Effector memory CD8-positive, alpha-beta T cell (primary cell): ENCODE data around the gene SUN2.
A peak's percentile ranks its signal among the peaks of the same experiment; 100 is the strongest.

ENCODE experiments used
- ATAC-seq: fragments of 150-1000 bp; cut with Tn5 transposase; replicated peaks from 2 replicates; pipeline ENCODE4 v1.10.0; 2021; ENCODE audit warnings: mild to moderate bottlenecking, moderate library complexity
- DNase-seq, 3 experiments: peaks; one replicate each; pipeline ENCODE4 v3.0.0; 2021
- H3K27ac Mint-ChIP-seq, 2 donors: one replicate each; pipeline ENCODE4 v1.8.0; 2022; ENCODE audit warnings: mild to moderate bottlenecking in 2 of 2, mixed read lengths in 2 of 2, moderate library complexity in 2 of 2
- H3K27me3 Mint-ChIP-seq, 2 donors: one replicate each; pipeline ENCODE4 v1.8.0; 2022; ENCODE audit warnings: mixed read lengths in 2 of 2
- H3K36me3 Mint-ChIP-seq: one replicate; pipeline ENCODE4 v1.8.0; 2022; ENCODE audit warnings: mild to moderate bottlenecking, moderate library complexity, mixed read lengths; ENCODE audit not compliant: insufficient read depth
- H3K4me1 Mint-ChIP-seq, 2 donors: one replicate each; pipeline ENCODE4 v1.8.0; 2022; ENCODE audit warnings: low read depth in 2 of 2, mixed read lengths in 2 of 2
- H3K4me3 Mint-ChIP-seq, 2 donors: one replicate each; pipeline ENCODE4 v1.8.0; 2022; ENCODE audit warnings: mild to moderate bottlenecking in 2 of 2, mixed read lengths in 2 of 2, moderate library complexity in 2 of 2
- H3K9me3 Mint-ChIP-seq, 2 donors: one replicate each; pipeline ENCODE4 v1.8.0; 2022; ENCODE audit warnings: mixed read lengths in 2 of 2

SUN2 gene

GRCh38 chr22:38788846-38789245 lies 33.0 kb upstream of the SUN2 start:
- no peak for DNase-seq
- no peak for ATAC-seq
- Mint-ChIP-seq H3K9me3 (no peaks in the 10 kb centered on the region), H3K4me1 (peaks cover 7 to 9% of the 10 kb centered on the region in 2 donors), H3K36me3 (peaks cover 3% of the 10 kb centered on the region), H3K4me3 (no peak overlapping the region), H3K27me3 (no peaks in the 10 kb centered on the region), H3K27ac (no peak overlapping the region)

GRCh38 chr22:38788021-38788816 lies 32.4 kb upstream of the SUN2 start:
- ATAC-seq (no peak), DNase-seq (no peak)
- peaks cover 7 to 9% of the 10 kb centered on the region in 2 donors for H3K4me1 Mint-ChIP-seq
- no peak overlapping the region for H3K27ac Mint-ChIP-seq
- no peaks in the 10 kb centered on the region for H3K9me3 Mint-ChIP-seq
- H3K36me3 Mint-ChIP-seq: peaks cover 3% of the 10 kb centered on the region
- no peaks in the 10 kb centered on the region for H3K27me3 Mint-ChIP-seq
- H3K4me3 Mint-ChIP-seq: no peak overlapping the region

DNA sequence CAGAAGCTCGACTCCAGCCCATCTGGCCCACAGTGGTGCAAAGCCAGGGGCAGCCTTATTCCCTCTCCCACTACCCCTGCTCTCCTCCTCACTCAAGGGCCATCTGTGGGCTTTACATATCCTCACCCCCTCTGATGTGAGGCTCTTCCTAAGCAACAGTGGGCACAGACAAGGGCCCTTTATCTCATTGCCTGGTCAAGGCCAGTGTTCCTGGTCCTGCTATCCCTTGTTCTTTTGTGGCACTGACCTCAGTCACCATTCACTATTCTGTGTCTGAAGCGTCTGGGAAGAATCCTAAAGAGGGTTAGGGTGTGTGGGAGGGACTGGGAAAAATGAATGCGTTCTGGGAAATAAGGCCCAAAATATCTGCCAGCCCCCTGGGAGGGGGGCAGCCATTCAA lies 30.8 kb upstream of the SUN2 start:
- peaks cover 5 to 7% of the 10 kb centered on the region in 2 donors for H3K4me1 Mint-ChIP-seq
- no peak overlapping the region for H3K27ac Mint-ChIP-seq
- H3K9me3 Mint-ChIP-seq: no peaks in the 10 kb centered on the region
- ATAC-seq (no peak), DNase-seq (no peak)
- no peak overlapping the region for H3K4me3 Mint-ChIP-seq
- H3K27me3 Mint-ChIP-seq: no peaks in the 10 kb centered on the region
- peaks cover under 1% of the 10 kb centered on the region for H3K36me3 Mint-ChIP-seq

GRCh38 chr22:38784856-38785255 lies 29.1 kb upstream of the SUN2 start:
- DNase-seq (no peak), ATAC-seq (no peak)
- Mint-ChIP-seq H3K27me3 (no peaks in the 10 kb centered on the region), H3K36me3 (peaks cover 3% of the 10 kb centered on the region), H3K4me1 (peaks cover 5 to 7% of the 10 kb centered on the region in 2 donors), H3K4me3 (no peak overlapping the region), H3K27ac (no peak overlapping the region), H3K9me3 (no peaks in the 10 kb centered on the region)

DNA sequence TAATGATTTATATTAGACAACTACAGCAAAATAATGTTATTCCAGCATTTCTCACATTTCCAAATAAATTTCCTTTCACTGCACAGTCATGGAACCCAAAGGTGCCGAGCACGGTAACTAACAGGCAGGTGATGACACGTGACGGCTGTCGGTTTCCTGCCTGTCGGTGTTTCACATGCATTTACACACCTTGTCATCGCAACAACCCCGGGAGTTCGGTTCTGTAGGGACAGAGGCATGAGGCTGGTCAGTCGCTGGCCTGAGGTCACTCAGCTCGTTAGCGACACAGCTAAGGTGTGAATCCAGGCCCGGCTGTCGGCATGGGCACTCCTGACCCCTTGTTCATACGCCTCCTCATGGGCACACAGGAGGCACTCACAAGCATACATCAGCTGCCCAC lies 28.2 kb upstream of the SUN2 start:
- Mint-ChIP-seq H3K27ac (no peak overlapping the region), H3K4me1 (peaks cover 5 to 7% of the 10 kb centered on the region in 2 donors), H3K4me3 (no peak overlapping the region), H3K27me3 (no peaks in the 10 kb centered on the region), H3K36me3 (peaks cover 3% of the 10 kb centered on the region), H3K9me3 (no peaks in the 10 kb centered on the region)
- ATAC-seq: no peak
- DNase-seq: no peak

GRCh38 chr22:38783095-38783615 lies 27.4 kb upstream of the SUN2 start:
- no peak for DNase-seq
- ATAC-seq: no peak
- Mint-ChIP-seq H3K36me3 (peaks cover 3% of the 10 kb centered on the region), H3K27me3 (no peaks in the 10 kb centered on the region), H3K9me3 (no peaks in the 10 kb centered on the region), H3K4me3 (no peak overlapping the region), H3K27ac (peak overlapping the region in 1 of 2 donors; percentile 35), H3K4me1 (peaks cover 5 to 7% of the 10 kb centered on the region in 2 donors)

GRCh38 chr22:38782402-38783094 lies 26.8 kb upstream of the SUN2 start:
- DNase-seq (no peak), ATAC-seq (no peak)
- no peaks in the 10 kb centered on the region for H3K27me3 Mint-ChIP-seq
- no peaks in the 10 kb centered on the region for H3K9me3 Mint-ChIP-seq
- H3K4me3 Mint-ChIP-seq: no peak overlapping the region
- peak overlapping the region; percentile 16 to 35 for H3K27ac Mint-ChIP-seq
- H3K4me1 Mint-ChIP-seq: peaks cover 5 to 7% of the 10 kb centered on the region in 2 donors
- H3K36me3 Mint-ChIP-seq: peaks cover 3% of the 10 kb centered on the region

GRCh38 chr22:38781033-38781432 lies 25.2 kb upstream of the SUN2 start:
- no peak for ATAC-seq
- no peak overlapping the region for H3K4me3 Mint-ChIP-seq
- no peak for DNase-seq
- H3K27me3 Mint-ChIP-seq: no peaks in the 10 kb centered on the region
- H3K27ac Mint-ChIP-seq: no peak overlapping the region
- peaks cover 7% of the 10 kb centered on the region in 2 donors for H3K4me1 Mint-ChIP-seq
- no peaks in the 10 kb centered on the region for H3K9me3 Mint-ChIP-seq
- peaks cover 3% of the 10 kb centered on the region for H3K36me3 Mint-ChIP-seq

DNA sequence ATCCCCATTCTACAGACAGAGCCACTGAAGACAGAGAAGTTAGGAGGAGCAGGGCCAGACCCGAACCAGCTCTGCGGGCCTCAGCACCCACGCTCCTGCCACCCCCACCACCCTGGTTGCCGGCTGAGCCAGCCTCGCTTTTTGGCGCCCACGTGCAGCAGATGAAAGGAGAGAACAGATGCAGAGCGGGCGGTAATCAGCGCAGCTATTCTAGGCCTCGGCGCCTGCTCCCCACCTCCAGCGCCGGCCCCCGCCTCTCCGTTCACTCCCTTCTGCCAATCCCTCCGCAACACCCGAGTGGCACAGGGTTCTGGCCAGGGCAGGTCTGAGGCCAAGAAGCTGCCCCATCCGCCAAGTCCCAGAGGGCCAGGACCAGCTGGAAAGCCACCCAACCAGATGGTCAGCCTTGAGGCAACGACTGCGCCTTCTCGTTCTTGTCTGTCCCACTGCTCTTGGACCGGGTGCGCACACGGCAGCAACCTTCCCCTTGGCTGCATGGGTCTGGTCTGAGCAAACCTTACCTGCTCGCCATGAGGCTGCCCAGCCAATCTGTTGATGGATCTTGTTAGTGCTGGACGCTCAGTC lies 21.4 kb upstream of the SUN2 start:
- no peak for ATAC-seq
- H3K27me3 Mint-ChIP-seq: no peaks in the 10 kb centered on the region
- no peak for DNase-seq
- no peak overlapping the region for H3K27ac Mint-ChIP-seq
- peaks cover 0 to 7% of the 10 kb centered on the region in 2 donors for H3K4me1 Mint-ChIP-seq
- no peak overlapping the region for H3K4me3 Mint-ChIP-seq
- no peaks in the 10 kb centered on the region for H3K9me3 Mint-ChIP-seq
- peaks cover 3% of the 10 kb centered on the region for H3K36me3 Mint-ChIP-seq

DNA sequence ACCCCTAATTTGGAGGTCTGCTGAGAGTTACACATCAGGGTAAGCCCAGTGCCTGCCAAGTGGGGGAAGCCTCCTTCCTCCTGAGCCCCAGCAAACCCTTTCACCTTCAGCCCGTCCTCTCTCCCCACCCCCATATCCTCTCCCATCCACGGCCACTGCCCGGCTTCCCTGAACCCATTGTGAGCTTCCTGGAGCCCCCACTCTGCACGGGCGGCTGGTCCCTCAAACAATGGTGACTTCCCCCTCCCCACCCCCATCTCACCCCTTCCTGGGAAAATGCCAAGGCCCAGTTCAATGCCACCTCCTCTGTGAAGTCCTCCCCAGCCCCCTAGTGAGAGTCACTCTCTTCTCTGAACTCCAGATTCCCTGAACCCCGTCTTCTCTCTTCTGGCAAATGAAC lies 20.3 kb upstream of the SUN2 start:
- DNase-seq (no peak), ATAC-seq (no peak)
- Mint-ChIP-seq H3K9me3 (no peaks in the 10 kb centered on the region), H3K4me3 (peak overlapping the region in 1 of 2 donors; percentile 11), H3K4me1 (peaks cover 3 to 7% of the 10 kb centered on the region in 2 donors), H3K36me3 (peaks cover 3% of the 10 kb centered on the region), H3K27ac (no peak overlapping the region), H3K27me3 (no peaks in the 10 kb centered on the region)

- Mint-ChIP-seq H3K27ac (peak overlapping the region in 1 of 2 donors; percentile 78), H3K4me3 (no peak overlapping the region)
- DNase-seq: no peak
These were observed 19.9 kb upstream of the SUN2 start for GRCh38 chr22:38775656-38776055.

GRCh38 chr22:38774496-38775166 lies 18.8 kb upstream of the SUN2 start:
- DNase-seq (no peak), ATAC-seq (no peak)
- Mint-ChIP-seq H3K27ac (peak overlapping the region in 1 of 2 donors; percentile 20), H3K4me3 (no peak overlapping the region), H3K9me3 (no peaks in the 10 kb centered on the region), H3K36me3 (no peaks in the 10 kb centered on the region), H3K4me1 (peaks cover 3 to 7% of the 10 kb centered on the region in 2 donors), H3K27me3 (no peaks in the 10 kb centered on the region)

More at GRCh38 chr22:38775656-38776055, 19.9 kb upstream of the SUN2 start:
- H3K4me1 Mint-ChIP-seq: peaks cover 3 to 7% of the 10 kb centered on the region in 2 donors
- no peaks in the 10 kb centered on the region for H3K27me3 Mint-ChIP-seq
- H3K36me3 Mint-ChIP-seq: peaks cover 3% of the 10 kb centered on the region
- ATAC-seq: no peak
- H3K9me3 Mint-ChIP-seq: no peaks in the 10 kb centered on the region

DNA sequence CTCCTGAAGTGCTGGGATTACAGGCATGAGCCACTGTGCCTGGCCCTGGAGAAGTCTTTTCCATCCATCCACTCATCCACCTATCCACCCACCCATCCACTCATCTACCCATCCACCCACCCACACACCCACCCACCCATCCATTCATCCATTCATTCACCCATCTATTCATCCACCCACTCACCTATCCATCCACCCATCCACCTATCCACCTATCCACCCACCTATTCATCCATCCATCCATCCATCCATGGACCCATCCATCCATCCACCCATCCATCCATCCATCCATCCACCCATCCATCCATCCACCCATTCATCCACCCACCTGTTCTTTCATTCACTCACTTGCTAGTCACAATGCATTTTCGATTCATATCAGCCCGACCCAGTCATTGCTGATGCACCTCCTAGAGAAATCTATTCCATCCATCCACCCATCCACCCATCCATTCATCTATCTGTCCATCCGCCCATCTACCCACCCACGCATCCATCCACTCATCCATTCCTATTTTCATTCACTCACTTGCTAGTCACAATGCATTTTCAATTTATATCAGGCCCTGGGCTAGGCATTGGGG lies 17.7 kb upstream of the SUN2 start:
- Mint-ChIP-seq H3K4me3 (no peak overlapping the region), H3K27me3 (no peaks in the 10 kb centered on the region), H3K9me3 (no peaks in the 10 kb centered on the region), H3K27ac (peak overlapping the region in 1 of 2 donors; percentile 5), H3K4me1 (peaks cover 11 to 13% of the 10 kb centered on the region in 2 donors), H3K36me3 (no peaks in the 10 kb centered on the region)
- DNase-seq (no peak), ATAC-seq (no peak)
